OCI-LY3 (cell line): ENCODE measurements around the gene DCDC2.

Experiments used
- H2AFZ ChIP-seq: fragments of 200-600, 300-600 bp; shearing (Covaris generic); 2 replicates; pipeline ENCODE4 v1.6.0; 2014; ENCODE audit warnings: antibody characterized with exemption, low read depth, low read length
- H3K27ac ChIP-seq: fragments of 200-600, 300-600 bp; sonication (generic); 2 replicates; pipeline ENCODE4 v1.5.1; 2014; ENCODE audit warnings: mild to moderate bottlenecking, low read length, moderate library complexity, mixed read lengths
- H3K27me3 ChIP-seq: fragments of 200-600, 300-600 bp; sonication (generic); 2 replicates; pipeline ENCODE4 v1.6.1; 2014; ENCODE audit warnings: low read depth, low read length, mixed read lengths
- H3K36me3 ChIP-seq: fragments of 200-600, 300-600 bp; sonication (generic); replicated peaks from 2 replicates; pipeline ENCODE3; 2014; ENCODE audit warnings: low read depth, low read length, mixed read lengths
- H3K4me1 ChIP-seq: fragments of 300-600, 200-600 bp; sonication (generic); 2 replicates; pipeline ENCODE4 v1.6.1; 2014; ENCODE audit warnings: low read length, mixed read lengths
- H3K4me2 ChIP-seq: fragments of 200-600, 300-600 bp; sonication (generic); 2 replicates; pipeline ENCODE4 v1.6.1; 2014; ENCODE audit warnings: low read length, mixed read lengths
- H3K4me3 ChIP-seq: fragments of 300-600, 200-600 bp; sonication (generic); 2 replicates; pipeline ENCODE4 v1.5.1; 2014; ENCODE audit warnings: antibody characterized with exemption, mild to moderate bottlenecking, low read length, moderate library complexity
- H3K79me2 ChIP-seq: fragments of 300-600, 200-600 bp; shearing (Covaris generic); 2 replicates; pipeline ENCODE4 v1.6.1; 2014; ENCODE audit warnings: mild to moderate bottlenecking, low read length, mixed read lengths
- H3K9ac ChIP-seq: fragments of 300-600, 200-600 bp; shearing (Covaris generic); 2 replicates; pipeline ENCODE4 v1.6.0; 2014; ENCODE audit warnings: mild to moderate bottlenecking, low read length, moderate library complexity
- H3K9me3 ChIP-seq: fragments of 200-600, 300-600 bp; shearing (Covaris generic); 2 replicates; pipeline ENCODE4 v1.6.1; 2014; ENCODE audit warnings: low read length, mixed read lengths; ENCODE audit not compliant: insufficient read depth
- H4K20me1 ChIP-seq: fragments of 200-600, 300-600 bp; sonication (generic); 2 replicates; pipeline ENCODE4 v1.6.1; 2016; ENCODE audit warnings: low read length, mixed read lengths; ENCODE audit not compliant: insufficient read depth
- CTCF ChIP-seq: fragments of 200-600, 300-600 bp; sonication (generic); IDR thresholded peaks from 2 replicates; pipeline ENCODE4 v1.5.1; 2014; ENCODE audit warnings: antibody characterized with exemption, low read length, low read depth
- EZH2phosphoT487 ChIP-seq: fragments of 200-600 bp; shearing (Covaris generic); IDR thresholded peaks from 2 replicates; pipeline ENCODE4 v1.6.1; 2018; ENCODE audit warnings: antibody characterized with exemption, mixed run types, low read depth

Gene DCDC2

GRCh38 chr6:24233813-24234442, 123.9 kb downstream of the DCDC2 start:
- no peaks in the 10 kb centered on the region for H3K79me2 ChIP-seq
- TF ChIP-seq EZH2phosphoT487 (no peak), CTCF (no peak)
- no peaks in the 10 kb centered on the region for H4K20me1 ChIP-seq
- H3K9me3 ChIP-seq, result no peaks in the 10 kb centered on the region
- H3K4me1 ChIP-seq, result no peaks in the 10 kb centered on the region
- H3K4me3 ChIP-seq, result no peak overlapping the region
- no peaks in the 10 kb centered on the region for H3K36me3 ChIP-seq
- no peaks in the 10 kb centered on the region for H3K27me3 ChIP-seq
- no peak overlapping the region for H3K9ac ChIP-seq
- H2AFZ ChIP-seq, result no peak overlapping the region
- no peak overlapping the region for H3K4me2 ChIP-seq
- H3K27ac ChIP-seq, result no peak overlapping the region

GRCh38 chr6:24231438-24231977, 126.4 kb downstream of the DCDC2 start:
- H3K36me3 ChIP-seq, result no peaks in the 10 kb centered on the region
- no peak overlapping the region for H3K27ac ChIP-seq
- H3K4me2 ChIP-seq, result no peak overlapping the region
- H2AFZ ChIP-seq, result no peak overlapping the region
- H3K9me3 ChIP-seq, result no peaks in the 10 kb centered on the region
- H3K4me3 ChIP-seq, result no peak overlapping the region
- no peaks in the 10 kb centered on the region for H3K4me1 ChIP-seq
- H3K27me3 ChIP-seq, result no peaks in the 10 kb centered on the region
- TF ChIP-seq EZH2phosphoT487, result no peak
- no peak for TF ChIP-seq CTCF
- H4K20me1 ChIP-seq, result no peaks in the 10 kb centered on the region
- no peak overlapping the region for H3K9ac ChIP-seq
- H3K79me2 ChIP-seq, result no peaks in the 10 kb centered on the region

GRCh38 chr6:24229696-24230405, 128.0 kb downstream of the DCDC2 start:
- H3K9me3 ChIP-seq, result no peaks in the 10 kb centered on the region
- H2AFZ ChIP-seq, result no peak overlapping the region
- no peak overlapping the region for H3K27ac ChIP-seq
- H3K4me1 ChIP-seq, result no peaks in the 10 kb centered on the region
- H3K27me3 ChIP-seq, result no peaks in the 10 kb centered on the region
- H3K4me2 ChIP-seq, result no peak overlapping the region
- no peak overlapping the region for H3K4me3 ChIP-seq
- no peak for TF ChIP-seq EZH2phosphoT487
- TF ChIP-seq CTCF, result no peak
- H4K20me1 ChIP-seq, result no peaks in the 10 kb centered on the region
- no peaks in the 10 kb centered on the region for H3K79me2 ChIP-seq
- no peak overlapping the region for H3K9ac ChIP-seq
- H3K36me3 ChIP-seq, result no peaks in the 10 kb centered on the region

- Histone ChIP-seq H3K9me3 (no peaks in the 10 kb centered on the region), H3K36me3 (no peaks in the 10 kb centered on the region), H3K27ac (no peak overlapping the region), H3K79me2 (no peaks in the 10 kb centered on the region), H3K4me1 (no peaks in the 10 kb centered on the region), H3K9ac (no peak overlapping the region), H4K20me1 (no peaks in the 10 kb centered on the region), H3K27me3 (no peaks in the 10 kb centered on the region), H2AFZ (no peak overlapping the region), H3K4me2 (no peak overlapping the region), H3K4me3 (no peak overlapping the region)
- TF ChIP-seq EZH2phosphoT487 (no peak), CTCF (no peak)
These were observed 129.1 kb downstream of the DCDC2 start for GRCh38 chr6:24228681-24229255.
